Fibroblast of pulmonary artery (primary cell): Measurements from ENCODE around the gene NR0B2.
"Not testable (repeated sequence)": the region's sequence is repeated elsewhere in the genome, so short reads cannot be mapped to it uniquely, and the experiment has no call there.

Experiments used
- DNase-seq: peaks from one replicate; pipeline ENCODE4 v3.0.0-alpha.2; 2010; ENCODE audit warnings: low read depth
- H3K4me3 ChIP-seq: replicated peaks from 2 replicates; pipeline ENCODE4 v1.5.1; 2011; ENCODE audit warnings: low read depth, mild to moderate bottlenecking, control low read depth, low read length, moderate library complexity
- CTCF ChIP-seq: IDR thresholded peaks from 2 replicates; pipeline ENCODE4 v1.5.1; 2011; ENCODE audit warnings: mild to moderate bottlenecking, control low read depth, low read length, inconsistent platforms; ENCODE audit errors: missing control alignments

The NR0B2 gene

GRCh38 chr1:26894263-26894662 is 19.5 kb downstream of the NR0B2 start:
- H3K4me3 ChIP-seq: no peak overlapping the region
- DNase-seq: no peak
- no peak for TF ChIP-seq CTCF

DNA sequence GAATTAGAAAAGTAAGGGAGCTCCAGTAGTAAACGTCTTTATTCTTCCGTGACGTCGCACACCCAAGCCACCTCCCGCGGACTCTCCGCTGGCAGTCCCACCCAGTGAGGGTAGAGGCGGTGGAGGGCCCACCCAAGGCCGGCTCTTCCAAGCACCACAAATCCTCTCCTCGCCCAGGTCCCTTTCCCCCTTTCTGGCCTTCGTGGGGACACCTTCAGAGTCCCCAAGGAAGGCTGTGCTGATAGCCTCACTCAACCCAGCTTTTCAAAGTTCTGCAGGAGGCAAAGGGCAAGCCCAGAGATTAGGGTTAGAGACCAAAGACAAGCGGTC is 23.3 kb downstream of the NR0B2 start:
- no peak for TF ChIP-seq CTCF
- peak overlapping the region; percentile 74 for H3K4me3 ChIP-seq
- no peak for DNase-seq

DNA sequence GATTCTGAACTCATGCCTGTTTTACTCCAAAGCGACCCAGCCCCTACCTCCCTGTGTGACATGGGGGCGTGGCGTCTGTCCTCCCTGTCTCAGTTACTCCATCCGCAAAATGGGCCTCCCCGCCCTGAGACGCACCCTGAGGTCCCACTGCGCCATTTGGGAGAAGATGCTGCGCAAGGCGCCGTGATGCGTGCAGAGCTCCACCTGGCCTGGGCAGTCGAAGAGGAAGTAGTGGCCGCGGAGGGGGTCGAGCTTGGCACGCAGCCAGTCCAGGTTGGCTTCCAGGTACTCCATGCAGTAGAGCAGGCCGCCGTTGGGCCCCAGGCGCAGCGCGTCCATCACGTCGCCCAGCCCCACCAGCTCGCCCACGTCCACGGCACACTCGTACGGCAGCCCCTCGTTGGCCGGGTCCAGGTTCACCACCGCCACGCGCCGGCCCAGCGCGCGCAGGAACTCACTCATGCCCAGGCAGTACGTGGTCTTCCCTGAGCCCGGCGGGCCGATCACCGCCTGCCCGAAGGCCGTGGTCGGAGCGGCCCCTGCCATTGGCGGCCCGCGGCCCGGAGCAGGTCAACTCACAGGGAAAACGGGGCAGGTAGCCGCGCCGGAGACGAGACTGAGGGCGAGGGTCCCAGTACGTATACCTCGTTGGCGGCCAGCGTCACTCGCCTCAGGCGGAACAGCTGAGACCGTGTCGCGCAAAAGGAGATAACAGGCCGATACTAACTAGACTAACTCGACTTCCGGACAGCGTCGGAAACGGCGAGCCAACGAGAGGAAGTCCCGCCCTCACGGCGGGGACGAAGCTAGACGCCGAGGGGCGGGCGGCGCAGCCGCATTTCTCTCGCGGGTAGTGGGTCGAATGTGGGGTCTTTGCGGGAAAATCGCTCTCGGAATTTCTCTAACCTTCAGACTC is 24.0 kb downstream of the NR0B2 start, which contains the start of gene GPN2:
Gene GPN2 (minus strand): TSS at position 733 of the 916 bp plus-strand sequence. CDS start 187 bp downstream, at position 546.
- TF ChIP-seq CTCF: no peak
- DNase-seq: peak; percentile 77
- peak within 1 kb of the TSS; percentile 74 for H3K4me3 ChIP-seq

DNA sequence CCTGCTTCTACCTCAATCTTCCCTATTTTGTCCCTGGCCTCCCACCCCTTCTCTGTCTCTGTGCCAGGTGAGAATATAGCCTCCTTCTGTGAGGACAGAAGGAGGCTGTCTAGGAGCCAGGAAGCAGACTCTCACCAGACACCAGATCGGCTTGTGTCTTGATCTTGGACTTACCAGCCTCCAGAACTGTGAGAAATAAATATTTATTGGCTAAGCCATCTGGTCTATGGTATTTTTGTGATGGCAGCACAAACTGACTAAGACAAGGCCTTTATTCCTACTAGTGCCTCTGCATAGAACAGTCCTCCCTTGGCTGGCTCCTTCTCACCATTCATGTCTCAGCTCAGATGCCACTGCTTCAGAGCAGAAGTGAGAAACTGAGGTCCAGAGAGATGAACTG is 25.5 kb downstream of the NR0B2 start:
- no peak for TF ChIP-seq CTCF
- no peak overlapping the region for H3K4me3 ChIP-seq
- no peak for DNase-seq

GRCh38 chr1:26887125-26887524 is 26.6 kb downstream of the NR0B2 start:
- peak; percentile 64 for TF ChIP-seq CTCF
- peak; percentile 63 for DNase-seq
- no peak overlapping the region for H3K4me3 ChIP-seq

DNA sequence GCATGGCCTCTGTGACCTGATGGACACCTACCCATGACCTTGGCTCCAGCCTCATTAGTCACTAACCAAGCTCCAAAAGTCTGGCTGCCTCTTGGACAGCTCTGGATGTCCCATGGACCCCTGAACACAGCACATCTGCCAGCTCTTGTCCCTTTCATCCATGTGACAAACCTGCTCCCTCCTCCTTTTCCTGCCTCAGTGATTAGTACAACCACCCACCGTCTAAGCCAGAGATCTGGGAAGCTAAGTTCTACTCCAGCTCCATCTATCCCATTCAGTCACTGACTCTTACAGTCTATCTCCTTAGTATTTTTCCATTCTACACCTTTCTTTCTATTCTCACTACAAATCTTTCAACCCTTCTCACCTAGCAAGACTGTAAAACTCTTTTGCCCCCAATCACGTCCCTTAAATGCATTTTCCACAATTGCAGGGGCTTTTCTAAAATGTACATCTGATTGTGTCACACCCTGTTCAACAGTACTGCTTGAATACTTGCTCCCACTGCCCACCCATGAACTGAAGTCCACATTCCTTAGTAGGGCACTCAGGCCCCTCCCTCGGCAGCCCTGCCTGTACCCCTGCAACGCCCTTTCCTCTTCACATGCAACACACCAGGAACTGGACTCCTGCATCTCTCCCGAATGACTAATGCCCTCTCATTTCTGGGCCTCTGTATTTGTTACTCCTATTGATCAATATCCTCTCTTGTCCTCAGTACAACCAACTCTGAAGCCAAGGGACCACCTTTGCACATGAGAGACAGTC is 30.9 kb downstream of the NR0B2 start:
- no peak overlapping the region for H3K4me3 ChIP-seq
- DNase-seq: no peak
- TF ChIP-seq CTCF: no peak

DNA sequence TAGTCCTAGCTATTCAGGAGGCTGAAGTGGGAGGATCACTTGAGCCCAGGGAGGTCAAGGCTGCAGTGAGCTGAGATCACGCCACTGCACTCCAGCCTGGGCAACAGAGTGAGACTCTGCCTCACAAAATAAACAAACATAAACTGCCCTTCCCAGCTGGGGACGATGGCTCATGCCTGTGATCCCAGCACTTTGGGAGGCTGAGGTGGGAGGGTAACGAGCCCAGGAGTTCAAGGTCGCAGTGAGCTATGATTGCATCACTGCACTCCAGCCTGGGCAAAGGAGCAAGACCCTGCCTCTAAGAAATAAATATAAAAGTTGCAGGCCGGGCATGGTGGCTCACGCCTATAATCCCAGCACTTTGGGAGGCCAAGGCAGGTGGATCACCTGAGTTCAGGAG is 32.2 kb downstream of the NR0B2 start:
- not testable (repeated sequence) for H3K4me3 ChIP-seq, DNase-seq
